HG02623 (cell line): Measurements from ENCODE around the gene SNX30.
A peak's percentile ranks its signal among the peaks of the same experiment; 100 is the strongest.

Experiments used
- ATAC-seq: cut with Tn5 transposase; IDR thresholded peaks from one replicate; pipeline ENCODE4 v1.9.1; 2021; ENCODE audit warnings: moderate library complexity; ENCODE audit not compliant: unreplicated experiment

The SNX30 gene

DNA sequence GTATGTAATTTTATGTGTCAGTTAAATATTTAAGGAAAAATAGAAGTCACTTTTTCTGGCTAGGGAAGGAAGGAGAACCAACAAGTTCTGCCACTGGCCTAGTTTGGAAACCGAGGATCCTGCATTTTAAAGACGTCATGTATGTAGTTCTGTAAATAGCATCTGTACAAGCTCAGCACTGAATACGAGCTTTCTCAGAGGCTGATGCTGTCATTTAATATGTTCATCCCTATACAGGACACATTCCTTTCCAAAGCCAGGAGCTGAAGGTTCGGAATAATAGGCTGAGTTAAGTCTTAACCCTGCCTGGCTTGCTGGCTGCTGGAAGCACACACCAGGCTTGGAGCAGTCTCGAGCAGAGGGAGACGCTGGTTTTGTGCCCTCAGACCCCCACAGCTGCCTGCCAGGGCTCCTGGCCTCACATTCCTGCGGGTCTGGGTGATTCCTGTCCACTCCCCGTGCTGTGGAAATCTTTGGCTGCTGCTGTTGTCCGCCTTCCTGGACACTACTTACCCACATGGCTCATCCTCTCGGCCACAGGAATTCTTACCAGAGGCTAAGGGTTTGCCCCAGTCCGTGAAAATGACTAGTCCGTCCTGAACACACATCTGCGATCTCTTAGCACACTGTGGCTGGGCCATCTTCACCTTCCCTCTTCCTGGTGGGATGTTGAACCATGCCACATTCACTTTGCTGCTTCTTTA lies 103.5 kb downstream of the SNX30 start:
- no peak for ATAC-seq

DNA sequence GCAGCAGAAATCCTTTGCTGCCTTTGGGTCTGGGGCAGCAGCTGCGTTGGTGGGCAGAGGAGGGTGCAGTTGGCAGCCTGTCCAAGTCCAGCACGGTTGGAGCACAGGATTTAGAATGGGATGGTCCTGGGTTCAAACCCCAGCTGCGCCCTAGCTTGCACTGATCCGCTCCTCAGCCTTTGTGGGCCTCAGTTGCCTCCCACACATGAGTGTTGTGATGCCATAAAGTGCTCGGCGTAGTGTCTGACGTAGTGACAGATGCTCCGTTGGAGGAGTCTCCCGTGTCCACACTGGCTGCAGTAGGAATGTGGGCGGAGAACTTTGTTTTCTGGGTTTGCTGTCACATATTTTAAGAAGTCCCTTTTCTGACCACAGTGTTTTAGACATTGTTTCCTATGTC lies 104.1 kb downstream of the SNX30 start:
- no peak for ATAC-seq

DNA sequence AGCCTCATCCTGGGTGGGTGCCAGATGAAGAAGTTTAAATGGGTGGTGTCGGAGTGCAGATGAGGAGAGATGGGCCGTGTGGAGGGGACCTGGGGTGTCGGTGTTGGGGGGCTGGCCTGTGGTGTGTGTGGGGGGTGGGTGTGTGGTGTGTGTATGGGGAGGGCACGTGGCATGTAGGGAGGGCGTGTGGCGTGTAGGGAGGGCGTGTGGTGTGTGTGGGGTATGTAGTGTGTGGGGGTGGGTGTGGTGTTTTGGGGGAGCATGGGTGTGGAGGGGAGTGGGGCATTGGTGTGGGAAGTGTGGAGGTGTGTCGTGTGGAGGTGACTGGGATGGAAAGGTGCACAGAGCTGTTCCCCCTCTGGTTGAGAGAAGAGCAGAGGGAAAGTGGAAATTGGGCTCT lies 105.6 kb downstream of the SNX30 start:
- no peak for ATAC-seq

DNA sequence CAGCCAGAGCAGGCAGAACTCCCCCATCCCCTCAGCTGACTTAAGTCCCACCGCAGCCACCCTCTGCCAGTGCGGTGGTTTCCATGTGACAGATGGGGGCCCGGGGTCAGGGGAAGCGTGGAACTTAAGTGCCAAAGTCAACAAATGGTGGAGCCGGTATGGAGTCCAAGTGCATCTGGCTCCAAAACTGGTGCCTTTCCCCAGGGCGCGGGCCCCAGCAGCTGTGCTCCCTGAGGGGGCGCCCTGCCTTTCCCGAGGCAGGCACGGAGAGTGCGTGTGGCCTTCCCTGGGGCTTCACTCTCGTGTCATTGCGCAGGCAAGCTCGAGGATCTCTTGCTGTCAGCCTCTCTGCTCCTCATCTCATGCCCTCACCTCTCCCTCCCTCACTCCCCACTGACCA lies 106.3 kb downstream of the SNX30 start:
- no peak for ATAC-seq

DNA sequence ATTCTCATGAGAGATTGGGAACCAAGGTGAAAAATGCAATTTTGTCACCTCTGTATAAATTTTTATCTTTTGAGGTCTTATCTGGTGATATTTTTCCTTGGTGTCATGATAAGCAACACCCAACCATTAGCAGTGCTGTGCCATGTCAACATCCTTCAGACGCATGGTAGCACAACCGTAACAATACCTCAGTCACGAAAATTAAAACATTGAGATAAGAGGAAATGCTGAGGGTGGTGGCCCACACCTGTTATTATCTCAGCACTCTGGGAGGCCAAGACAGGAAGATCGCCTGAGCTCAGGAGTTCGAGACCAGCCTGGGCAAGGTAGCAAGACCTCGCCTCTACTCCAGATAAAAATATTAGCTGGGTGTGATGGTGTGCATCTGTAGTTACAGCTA lies 107.4 kb downstream of the SNX30 start:
- ATAC-seq, result no peak

DNA sequence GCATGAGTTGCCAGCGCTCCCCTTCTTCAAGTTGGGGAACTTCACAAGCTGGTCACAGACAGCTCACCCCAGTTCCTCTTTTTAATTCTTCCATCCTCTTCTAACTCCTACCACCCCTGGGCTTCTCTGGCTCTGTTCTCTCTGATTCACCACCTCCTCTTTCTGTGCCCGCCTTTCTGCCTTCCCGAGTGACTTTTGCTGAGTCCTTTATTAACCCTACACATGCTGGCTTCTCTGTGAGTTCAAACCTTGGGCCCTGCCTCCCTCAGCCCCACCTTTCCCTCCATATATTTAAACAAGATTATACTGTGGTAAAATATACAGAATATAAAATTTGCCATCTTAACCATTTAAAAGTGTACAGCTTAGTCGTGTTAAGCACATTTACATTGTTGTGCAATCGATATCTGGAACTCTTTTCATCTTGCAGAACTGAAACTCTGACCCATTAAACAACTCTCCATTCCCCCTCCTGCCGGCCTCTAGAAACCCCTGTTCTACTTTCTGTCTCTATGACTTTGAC lies 108.1 kb downstream of the SNX30 start:
- peak; percentile 62 for ATAC-seq

DNA sequence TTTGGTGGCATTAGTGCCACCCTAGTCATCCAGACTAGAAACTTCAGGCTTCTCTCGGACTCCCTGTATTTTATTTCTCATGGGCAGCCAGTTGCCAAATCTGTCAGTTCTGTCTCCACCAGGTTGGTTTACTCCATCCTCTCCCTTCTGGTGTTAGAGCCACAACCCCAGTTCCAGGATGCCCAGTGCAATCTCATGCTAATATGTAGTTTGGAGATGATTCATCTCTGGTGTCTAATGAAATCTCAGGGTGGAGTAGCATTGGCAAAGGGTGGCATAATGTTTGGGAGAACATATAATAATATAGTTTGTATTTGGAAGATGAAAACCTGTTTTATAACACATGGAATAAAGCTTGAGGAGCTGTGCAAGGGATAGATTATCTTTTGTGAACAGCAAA lies 109.9 kb downstream of the SNX30 start:
- ATAC-seq, result no peak

DNA sequence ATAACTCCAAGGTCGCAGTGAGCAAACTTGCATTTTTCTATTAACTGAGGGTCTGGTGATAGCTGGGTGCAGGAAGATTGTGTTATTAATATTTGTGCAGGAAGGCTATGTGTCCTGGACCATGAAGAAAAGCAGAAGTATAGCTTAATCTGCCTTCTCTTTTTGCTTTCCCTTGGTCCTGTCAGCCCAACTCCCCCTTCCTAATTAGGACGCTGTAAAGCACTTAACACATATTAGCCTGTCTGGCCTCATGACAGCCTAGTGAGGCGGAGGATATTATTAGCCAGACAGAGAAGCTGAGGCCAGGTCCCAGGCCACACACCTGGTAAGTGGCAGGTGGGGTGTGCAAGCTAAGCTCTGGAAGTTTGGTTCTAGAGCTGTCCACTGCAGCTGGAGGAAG lies 110.6 kb downstream of the SNX30 start:
- ATAC-seq, result no peak

DNA sequence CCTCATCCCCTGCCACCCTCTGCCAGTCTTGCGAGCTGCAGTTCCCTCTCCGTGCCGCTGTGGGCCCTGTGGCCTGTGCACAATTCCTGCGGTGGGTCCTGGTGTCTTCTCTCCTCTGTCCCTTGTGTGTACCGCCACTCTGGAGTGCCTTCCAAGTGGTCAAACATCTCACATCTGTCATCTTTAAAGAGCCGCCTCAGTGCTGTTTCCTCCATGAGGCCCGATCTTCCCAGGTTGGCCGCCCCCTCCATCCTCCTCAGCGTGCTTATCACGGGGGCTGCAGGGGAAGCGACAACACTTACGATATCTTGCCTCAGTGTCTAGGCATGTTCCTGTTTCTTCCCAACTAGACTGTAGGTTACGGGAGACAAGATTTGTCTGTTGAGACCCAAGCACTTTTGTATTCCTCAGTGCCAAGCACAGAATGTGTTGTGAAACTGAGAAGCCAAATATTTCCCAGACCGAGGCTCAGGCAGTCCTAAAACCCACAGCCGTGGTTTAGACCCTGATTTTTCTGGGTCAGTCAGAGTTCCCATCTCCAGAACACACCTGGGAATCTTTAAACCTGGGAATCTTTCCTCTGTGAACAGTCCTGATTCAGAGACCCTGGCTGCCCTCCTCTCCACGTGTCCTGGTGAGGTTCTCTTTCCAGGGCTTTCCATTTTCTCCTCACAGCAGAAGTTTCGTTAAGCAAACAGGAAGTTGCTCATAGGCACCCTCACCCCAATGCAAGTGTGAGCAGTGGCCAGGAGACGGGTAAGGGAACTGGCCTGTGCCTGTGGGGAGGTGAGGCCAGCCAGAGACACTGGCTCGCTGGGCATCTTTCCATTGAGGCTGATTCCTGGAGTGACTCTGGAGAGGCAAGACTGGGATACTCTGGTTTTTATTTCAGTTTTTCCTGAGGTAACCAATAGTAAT lies 111.3 kb downstream of the SNX30 start:
- ATAC-seq, result no peak

DNA sequence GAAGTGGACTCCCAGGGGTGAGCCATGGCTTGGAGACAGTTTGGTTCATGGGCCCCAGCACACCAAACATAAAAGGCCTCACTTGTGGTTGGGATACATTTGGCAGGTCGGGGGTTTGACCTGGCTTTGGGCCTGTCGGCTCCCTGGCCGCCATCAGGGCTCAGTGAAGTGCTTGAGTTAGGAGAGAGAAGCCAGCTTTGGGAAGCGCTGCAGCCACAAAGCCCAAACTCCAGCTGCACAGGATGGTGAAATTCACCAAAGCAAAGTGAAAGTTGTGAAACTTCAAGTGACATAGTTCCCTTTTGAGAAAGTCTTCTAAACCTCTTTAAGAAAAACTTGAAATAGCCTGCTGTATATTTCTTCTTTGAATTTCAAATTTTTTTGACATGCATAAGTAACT lies 112.7 kb downstream of the SNX30 start:
- ATAC-seq, result no peak

DNA sequence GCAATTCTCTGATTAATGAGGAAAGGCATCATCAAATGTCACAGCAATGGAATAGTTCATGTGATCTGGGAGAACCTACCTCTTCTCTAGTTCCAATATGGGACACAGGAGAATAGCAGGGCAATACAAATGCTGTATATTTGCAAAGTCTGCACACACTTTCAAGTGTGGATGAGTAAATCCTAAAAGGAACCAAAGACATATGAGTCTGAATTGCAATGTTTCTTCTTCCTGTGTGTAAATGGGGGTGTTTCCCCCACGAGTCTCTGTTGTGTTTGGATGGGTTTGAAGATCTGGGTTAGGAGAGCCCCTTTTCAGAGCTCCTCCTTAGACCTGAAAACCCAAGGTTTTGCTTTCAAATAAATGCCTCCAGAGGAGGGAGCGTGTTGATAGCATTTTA lies 113.2 kb downstream of the SNX30 start:
- no peak for ATAC-seq

DNA sequence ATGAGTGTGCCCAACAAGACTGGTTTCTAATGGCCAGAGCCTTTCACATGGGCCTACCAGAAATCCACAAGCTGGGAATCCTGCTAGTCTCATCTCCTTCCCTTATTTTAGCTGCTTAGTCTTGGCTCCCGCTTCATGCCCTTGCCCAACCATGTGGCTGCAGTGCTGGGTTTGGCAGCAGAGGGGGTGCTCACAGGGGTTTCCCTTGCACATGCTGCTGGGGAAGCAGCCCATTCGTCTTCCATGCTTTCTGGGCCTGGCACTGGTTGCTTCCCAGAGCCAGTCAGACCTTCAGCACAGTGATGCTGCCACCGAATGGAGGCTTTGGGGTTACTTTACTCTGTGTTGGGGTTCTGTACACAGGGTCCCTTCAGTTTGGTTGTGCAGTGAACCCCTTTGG lies 113.8 kb downstream of the SNX30 start:
- ATAC-seq, result no peak

DNA sequence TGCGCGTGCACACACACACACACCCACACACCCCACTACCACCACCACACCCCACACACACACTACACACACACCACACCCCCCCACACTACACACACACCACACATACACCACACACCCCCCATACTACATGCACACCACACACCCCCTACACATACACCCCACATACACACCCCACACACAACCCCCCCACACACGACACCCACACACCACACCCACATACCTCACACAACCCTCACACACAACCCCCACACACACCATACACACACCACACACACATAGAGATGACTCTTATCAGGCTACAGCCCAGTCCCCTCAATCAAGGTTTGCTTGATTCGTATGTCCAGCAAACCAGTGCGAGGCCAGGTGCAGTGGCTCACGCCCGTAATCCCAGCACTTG lies 114.4 kb downstream of the SNX30 start:
- ATAC-seq, result no peak

DNA sequence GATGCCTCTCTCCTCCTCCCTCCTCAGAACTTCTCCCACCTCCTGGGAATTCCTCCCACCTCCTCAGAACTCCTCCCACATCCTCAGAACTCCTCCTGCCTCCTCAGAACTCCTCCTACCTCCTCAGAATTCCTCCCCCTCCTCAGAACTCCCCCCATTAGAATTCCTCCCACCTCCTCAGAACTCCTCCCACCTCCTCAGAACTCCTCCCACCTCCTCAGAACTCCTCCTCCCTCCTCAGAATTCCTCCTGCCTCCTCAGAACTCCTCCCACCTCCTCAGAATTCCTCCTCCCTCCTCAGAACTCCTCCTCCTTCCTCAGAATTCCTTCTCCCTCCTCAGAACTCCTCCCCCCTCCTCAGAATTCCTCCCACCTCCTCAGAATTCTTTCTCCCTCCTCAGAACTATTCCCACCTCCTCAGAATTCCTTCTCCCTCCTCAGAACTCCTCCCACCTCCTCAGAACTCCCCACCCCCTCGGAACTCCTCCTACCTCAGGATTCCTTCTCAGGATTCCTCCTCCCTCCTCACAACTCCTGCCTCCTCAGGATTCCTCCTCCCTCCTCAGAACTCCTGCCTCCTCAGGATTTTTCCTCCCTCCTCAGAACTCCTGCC lies 116.2 kb downstream of the SNX30 start:
- no peak for ATAC-seq

DNA sequence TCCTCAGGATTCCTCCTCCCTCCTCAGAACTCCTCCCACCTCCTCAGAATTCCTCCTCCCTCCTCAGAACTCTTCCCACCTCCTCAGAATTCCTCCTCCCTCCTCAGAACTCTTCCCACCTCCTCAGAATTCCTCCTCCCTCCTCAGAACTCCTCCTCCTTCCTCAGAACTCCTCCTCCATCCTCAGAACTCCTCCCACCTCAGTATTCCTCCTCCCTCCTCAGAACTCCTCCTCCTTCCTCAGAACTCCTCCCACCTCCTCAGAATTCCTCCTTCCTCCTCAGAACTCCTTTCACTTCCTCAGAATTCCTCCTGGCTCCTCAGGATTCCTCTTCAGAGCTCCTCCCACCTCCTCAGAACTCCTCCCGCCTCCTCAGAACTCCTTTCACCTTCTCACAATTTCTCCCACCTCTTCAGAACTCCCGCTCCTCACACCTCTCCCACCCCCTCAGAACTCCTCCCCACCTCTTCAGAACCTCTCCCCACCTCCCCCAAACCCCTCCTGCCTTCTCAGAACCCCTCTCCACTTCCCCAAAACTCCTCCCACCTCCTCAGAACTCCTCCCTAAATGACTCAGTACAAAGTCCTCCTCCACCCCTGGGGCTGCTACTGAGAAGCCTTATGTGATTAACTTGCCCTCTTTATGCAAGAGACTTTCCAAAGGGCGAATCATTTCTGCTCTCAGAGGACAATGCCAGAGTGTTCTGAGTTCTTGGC lies 116.9 kb downstream of the SNX30 start:
- no peak for ATAC-seq

DNA sequence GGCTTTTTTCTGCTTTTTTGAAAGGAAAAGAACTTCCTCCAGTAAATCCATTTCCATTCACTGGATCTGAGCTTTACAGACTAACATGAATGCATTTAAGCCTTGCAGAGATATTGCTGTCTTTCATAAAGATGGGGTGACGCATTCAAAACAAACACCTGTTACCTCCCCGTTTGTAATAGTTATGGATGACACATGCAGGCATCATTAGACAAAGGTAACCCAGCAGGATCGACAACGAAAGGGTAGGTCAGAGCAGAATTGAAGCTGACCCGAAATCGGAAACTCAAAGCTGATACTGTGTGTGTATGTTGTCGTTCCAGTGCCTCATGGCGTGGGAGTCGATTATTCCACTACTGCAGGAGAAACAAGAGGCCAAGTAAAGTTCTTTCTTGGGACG lies 117.9 kb downstream of the SNX30 start:
- ATAC-seq, result no peak

DNA sequence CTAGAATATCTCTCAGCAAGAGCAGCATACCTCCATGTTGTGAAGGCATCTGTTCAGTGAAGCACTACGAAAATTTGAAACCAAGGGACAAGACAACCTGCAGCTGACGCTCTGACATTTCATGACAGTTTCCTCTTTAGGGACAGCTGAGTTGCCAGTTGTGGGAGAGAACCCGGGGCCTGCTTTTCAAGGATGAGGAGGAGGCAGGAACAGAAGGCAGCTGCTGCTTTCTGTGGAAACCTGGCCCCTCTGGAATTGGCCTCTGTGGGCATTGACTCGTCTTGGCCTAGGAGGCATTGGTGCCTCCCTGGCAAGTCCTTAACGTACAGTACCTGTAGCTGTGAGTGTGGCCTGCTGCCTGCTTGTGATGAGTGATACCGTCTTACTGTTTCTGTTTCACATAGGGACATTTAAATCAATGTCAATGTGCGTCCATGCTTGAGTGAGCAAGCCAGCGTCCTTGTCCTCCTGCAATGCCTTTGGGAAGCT lies 118.5 kb downstream of the SNX30 start:
- no peak for ATAC-seq

DNA sequence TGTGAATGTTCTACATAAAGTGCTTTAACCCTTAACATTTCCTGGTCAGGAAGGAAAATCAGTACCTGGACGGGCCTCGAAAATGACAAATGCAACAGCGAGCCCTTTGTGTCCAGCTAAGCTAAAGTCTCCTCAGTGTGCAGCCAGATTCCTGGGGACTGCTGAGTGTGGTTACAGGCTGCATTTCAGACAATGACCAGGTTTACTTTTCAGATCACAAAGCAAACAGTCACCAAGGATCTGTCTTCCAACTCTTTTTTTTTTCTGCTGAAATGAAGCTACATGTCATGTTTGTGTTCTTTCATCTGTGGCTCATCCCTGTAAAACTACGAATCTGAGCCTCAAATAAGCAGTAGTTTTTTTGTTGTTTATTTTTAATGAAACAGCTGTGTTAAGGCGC lies 119.4 kb downstream of the SNX30 start:
- ATAC-seq, result no peak

DNA sequence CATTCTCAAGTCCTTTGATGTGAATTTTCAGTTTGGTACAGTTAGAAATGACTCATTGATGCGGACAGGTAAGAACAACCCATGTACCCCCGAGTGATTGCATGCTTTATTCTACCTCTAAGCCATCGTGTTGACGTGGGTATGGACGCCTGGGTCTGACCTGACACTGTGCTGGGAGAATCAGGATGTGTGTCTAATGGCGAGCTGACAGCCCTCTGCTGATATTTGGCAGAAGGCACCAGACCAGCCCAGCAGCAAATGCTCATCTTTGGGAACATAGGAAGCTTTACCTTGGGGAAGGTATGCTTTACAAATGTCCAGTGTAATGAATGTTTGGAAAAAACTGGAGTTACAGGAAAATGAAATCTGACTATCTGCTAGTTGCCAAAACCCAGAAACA lies 120.0 kb downstream of the SNX30 start:
- no peak for ATAC-seq

DNA sequence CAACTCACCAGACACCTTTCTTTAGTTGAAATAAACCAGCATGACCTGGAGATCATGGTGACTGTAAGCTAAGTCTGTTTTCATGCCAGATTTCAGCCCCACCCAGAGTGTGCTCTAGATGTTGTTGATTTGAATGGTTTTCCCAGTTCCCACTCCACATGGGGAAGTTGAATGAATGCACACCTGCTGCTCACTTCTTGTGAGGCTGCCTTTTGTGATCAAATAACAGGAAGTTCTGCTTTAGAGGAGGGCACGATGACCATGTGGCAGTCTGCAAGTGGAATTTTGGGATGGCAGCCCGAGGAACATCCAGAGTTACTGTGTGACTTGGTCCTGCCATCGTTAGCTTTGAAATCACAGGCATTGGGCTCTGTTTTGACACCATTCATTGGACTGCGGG lies 121.5 kb downstream of the SNX30 start:
- ATAC-seq, result no peak
